Omental fat pad (tissue), 4 donors: ENCODE data around the gene PMIS2. TPM values are rescaled to one million over a fixed set of nuclear protein-coding genes. Genes with fewer than 3 reads are reported as not detected.
A peak's percentile ranks its signal among the peaks of the same experiment; 100 is the strongest.

Experiments
- ATAC-seq: fragments of 150-250 bp; one replicate; pipeline ENCODE4 v1.9.1; 2016; ENCODE audit warnings: mild to moderate bottlenecking, moderate library complexity; ENCODE audit not compliant: low FRiP score
- DNase-seq: peaks from one replicate; pipeline ENCODE4 v3.0.0-alpha.2; 2019; ENCODE audit warnings: low spot score
- total RNA-seq, 4 donors: library from RNA; depleted of rRNA; stranded (reverse); fragments of >200 nt; gene quantifications; one replicate each; pipeline ENCODE4 v1.1.0, GENCODE V29; 2016
- TF ChIP-seq, protein P1 (sequence below), 3 donors: fragments of 450-650 bp; IDR thresholded peaks; one replicate each; pipeline ENCODE4 v1.5.1; 2016 to 2017; ENCODE audit warnings: antibody characterized with exemption in 3 of 3, mild to moderate bottlenecking in 3 of 3, moderate library complexity in 2 of 3

Gene PMIS2
- total RNA-seq, 4 donors from 2014 or later: not detected

DNA sequence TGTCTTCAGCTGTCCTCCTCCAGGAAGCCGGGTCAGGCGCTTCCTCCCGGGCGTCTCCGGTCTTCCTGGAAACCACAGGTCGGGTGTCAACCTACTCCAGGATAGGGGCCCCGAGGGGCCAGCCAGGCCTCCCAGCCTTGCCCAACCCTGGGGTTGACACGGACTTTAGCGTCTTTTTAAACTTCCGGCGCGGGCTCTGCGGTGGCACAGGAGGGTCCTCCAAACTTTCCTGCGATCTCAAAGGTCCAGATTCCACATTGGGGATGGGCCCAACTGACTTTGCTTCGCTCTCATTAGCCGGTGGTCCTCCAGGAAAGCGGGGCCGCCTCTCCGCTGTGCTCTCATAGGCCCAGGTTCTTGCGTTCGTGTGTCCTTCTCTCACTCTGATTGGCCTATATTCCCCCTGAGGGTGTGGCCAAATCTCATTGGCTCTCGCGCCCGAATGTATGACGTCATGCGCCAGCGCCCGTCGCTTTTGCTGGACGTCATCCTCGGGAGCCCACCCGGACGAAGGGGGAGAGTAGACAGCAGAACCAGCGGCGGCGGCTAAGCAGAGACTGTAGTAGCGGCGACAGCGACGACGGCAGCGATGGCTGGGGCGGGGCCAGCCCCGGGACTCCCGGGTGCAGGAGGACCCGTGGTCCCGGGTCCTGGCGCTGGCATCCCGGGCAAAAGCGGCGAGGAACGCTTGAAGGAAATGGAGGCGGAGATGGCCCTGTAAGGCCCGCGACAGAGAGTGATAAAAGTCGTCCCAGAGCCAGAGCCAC, 42.8 kb downstream of the PMIS2 start, which contains the start of gene RBM42:
RBM42 (plus strand) TSS at position 472 of the 767 bp plus-strand sequence; CDS start at position 590, 118 bp downstream.
- DNase-seq: peak; percentile 97
- TF ChIP-seq, protein P1, sequence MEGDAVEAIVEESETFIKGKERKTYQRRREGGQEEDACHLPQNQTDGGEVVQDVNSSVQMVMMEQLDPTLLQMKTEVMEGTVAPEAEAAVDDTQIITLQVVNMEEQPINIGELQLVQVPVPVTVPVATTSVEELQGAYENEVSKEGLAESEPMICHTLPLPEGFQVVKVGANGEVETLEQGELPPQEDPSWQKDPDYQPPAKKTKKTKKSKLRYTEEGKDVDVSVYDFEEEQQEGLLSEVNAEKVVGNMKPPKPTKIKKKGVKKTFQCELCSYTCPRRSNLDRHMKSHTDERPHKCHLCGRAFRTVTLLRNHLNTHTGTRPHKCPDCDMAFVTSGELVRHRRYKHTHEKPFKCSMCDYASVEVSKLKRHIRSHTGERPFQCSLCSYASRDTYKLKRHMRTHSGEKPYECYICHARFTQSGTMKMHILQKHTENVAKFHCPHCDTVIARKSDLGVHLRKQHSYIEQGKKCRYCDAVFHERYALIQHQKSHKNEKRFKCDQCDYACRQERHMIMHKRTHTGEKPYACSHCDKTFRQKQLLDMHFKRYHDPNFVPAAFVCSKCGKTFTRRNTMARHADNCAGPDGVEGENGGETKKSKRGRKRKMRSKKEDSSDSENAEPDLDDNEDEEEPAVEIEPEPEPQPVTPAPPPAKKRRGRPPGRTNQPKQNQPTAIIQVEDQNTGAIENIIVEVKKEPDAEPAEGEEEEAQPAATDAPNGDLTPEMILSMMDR (IDR thresholded peaks at IDR 0.05): no peak
- peak; percentile 100 for ATAC-seq

DNA sequence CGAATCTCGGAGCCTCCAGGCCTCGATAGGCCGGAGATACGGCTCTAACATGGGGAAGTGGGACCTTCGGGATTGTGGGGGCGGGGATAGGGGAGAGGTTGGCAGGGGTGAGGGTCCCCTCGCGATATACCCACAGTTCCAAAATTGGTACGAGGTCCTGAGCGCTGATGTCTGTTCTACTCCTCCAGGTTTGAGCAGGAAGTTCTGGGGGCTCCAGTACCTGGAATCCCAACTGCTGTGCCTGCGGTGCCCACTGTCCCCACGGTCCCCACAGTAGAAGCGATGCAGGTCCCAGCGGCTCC, 43.3 kb downstream of the PMIS2 start:
- TF ChIP-seq, protein P1 (IDR thresholded peaks at IDR 0.05): no peak
- DNase-seq (no peak), ATAC-seq (peak; percentile 7)

DNA sequence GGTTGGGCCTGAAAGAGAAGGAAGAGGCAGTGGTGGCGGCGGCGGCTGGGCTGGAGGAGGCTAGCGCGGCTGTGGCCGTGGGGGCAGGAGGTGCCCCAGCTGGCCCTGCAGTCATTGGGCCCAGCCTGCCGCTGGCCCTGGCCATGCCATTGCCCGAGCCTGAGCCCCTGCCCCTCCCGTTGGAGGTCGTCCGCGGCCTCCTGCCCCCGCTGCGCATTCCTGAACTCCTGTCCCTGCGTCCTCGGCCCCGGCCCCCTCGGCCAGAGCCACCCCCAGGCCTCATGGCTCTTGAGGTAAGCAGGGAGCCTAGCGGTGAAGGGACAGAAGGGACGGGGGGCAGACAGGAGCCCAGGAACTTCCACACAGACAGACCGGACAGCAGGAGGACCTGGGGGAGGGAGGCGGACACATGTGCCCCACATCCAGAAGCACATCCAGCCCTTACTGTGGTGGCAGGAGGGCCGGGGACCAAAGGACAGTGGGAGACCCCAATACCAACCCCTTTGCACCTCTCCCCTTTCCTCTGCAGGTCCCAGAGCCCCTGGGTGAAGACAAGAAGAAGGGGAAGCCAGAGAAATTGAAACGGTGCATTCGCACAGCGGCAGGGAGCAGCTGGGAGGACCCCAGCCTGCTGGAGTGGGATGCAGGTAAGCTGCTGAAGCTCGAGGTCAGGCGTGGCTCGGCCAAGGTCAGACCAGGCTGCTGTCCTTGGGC, 47.9 kb downstream of the PMIS2 start:
- ATAC-seq: no peak
- TF ChIP-seq, protein P1 (IDR thresholded peaks at IDR 0.05): no peak

DNA sequence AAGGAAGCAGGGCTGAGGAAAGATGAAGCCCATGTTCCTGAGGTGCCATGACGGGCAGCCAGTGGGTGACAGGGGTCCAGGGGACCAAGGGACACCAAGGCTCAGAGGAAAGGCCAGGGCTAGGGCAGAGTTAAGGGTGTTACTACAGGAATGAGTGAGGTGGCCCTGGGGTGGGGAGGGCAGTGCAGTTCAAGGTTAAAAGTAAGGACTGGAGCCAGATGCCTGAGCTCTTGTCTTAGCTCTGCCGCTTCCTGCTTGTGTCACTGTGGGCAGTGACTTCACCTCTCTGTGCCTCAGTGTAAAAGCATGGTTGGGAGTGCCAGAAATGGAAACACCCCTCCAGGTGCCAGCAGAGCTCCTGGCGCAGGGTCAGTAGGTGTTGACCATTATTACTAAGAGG, 50.7 kb downstream of the PMIS2 start:
- ATAC-seq (no peak), DNase-seq (no peak)
- TF ChIP-seq, protein P1 (IDR thresholded peaks at IDR 0.05): no peak

More for the DNA sequence above, 47.9 kb downstream of the PMIS2 start:
- no peak for DNase-seq

Other genes with a start within 250 kb of the PMIS2 start
- gene FFAR1, start 238.3 kb upstream of the PMIS2 start, total RNA-seq: not detected
- gene FFAR3, start 227.7 kb upstream of the PMIS2 start, total RNA-seq: 1 to 10 TPM in 3 of 4 donors, under 1 TPM in 1; 0.95 to 5.5 (median 2.2) TPM
- under 1 TPM in 2 of 4 donors, not detected in 2; 0.37 to 0.79 TPM for gene GPR42, start 215.1 kb upstream of the PMIS2 start, total RNA-seq
- 1 to 10 TPM in 1 of 4 donors, under 1 TPM in 3; 0.46 to 4.4 (median 0.80) TPM for gene FFAR2, start 137.9 kb upstream of the PMIS2 start, total RNA-seq
- gene KRTDAP, start 95.7 kb upstream of the PMIS2 start, total RNA-seq: not detected
- 10 to 100 TPM in 3 of 4 donors, 1 to 10 TPM in 1; 2.8 to 48.9 (median 33.8) TPM for gene DMKN, start 72.5 kb upstream of the PMIS2 start, total RNA-seq
- under 1 TPM in 1 of 4 donors, not detected in 3; 0.93 TPM for gene SBSN, start 57.9 kb upstream of the PMIS2 start, total RNA-seq
- not detected for gene GAPDHS, start 52.7 kb upstream of the PMIS2 start, total RNA-seq
- gene TMEM147, start 40.5 kb upstream of the PMIS2 start, total RNA-seq: 100 to 1,000 TPM in 1 of 4 donors, 10 to 100 TPM in 3; 67.1 to 114 (median 74.5) TPM
- not detected for gene ATP4A, start 22.5 kb upstream of the PMIS2 start, total RNA-seq
- 1 to 10 TPM; 4.0 to 7.3 (median 5.1) TPM for gene HAUS5, start 26.6 kb downstream of the PMIS2 start, total RNA-seq
- gene RBM42, start 42.9 kb downstream of the PMIS2 start, total RNA-seq: 10 to 100 TPM; 35.0 to 41.7 (median 39.6) TPM
- under 1 TPM in 2 of 4 donors, not detected in 2; 0.65 to 0.82 TPM for gene ETV2, start 55.6 kb downstream of the PMIS2 start, total RNA-seq
- 100 to 1,000 TPM; 391 to 611 (median 538) TPM for gene COX6B1, start 62.1 kb downstream of the PMIS2 start, total RNA-seq
- under 1 TPM in 1 of 4 donors, not detected in 3; 0.44 TPM for gene UPK1A, start 80.3 kb downstream of the PMIS2 start, total RNA-seq
- under 1 TPM in 2 of 4 donors, not detected in 2; 0.47 to 0.72 TPM for gene ZBTB32, start 118.4 kb downstream of the PMIS2 start, total RNA-seq
- 10 to 100 TPM; 11.5 to 28.7 (median 19.8) TPM for gene KMT2B, start 131.8 kb downstream of the PMIS2 start, total RNA-seq
- 10 to 100 TPM in 2 of 4 donors, 1 to 10 TPM in 2; 5.8 to 14.8 (median 10.1) TPM for gene IGFLR1, start 156.3 kb downstream of the PMIS2 start, total RNA-seq
- 10 to 100 TPM; 18.4 to 23.8 (median 22.9) TPM for gene U2AF1L4, start 159.2 kb downstream of the PMIS2 start, total RNA-seq
- 10 to 100 TPM; 28.1 to 58.6 (median 37.9) TPM for gene PSENEN, start 159.5 kb downstream of the PMIS2 start, total RNA-seq
- 10 to 100 TPM; 11.3 to 18.3 (median 15.6) TPM for gene LIN37, start 162.4 kb downstream of the PMIS2 start, total RNA-seq
- 100 to 1,000 TPM; 107 to 203 (median 128) TPM for gene HSPB6, start 170.9 kb downstream of the PMIS2 start, total RNA-seq
- 1 to 10 TPM; 3.7 to 7.5 (median 5.3) TPM for gene PROSER3, start 172.0 kb downstream of the PMIS2 start, total RNA-seq
- 1 to 10 TPM in 3 of 4 donors, under 1 TPM in 1; 0.84 to 9.1 (median 2.5) TPM for gene ARHGAP33, start 189.4 kb downstream of the PMIS2 start, total RNA-seq
- not detected for gene PRODH2, start 226.7 kb downstream of the PMIS2 start, total RNA-seq